ENCODE results near the gene NDUFAF8.
A peak's percentile ranks its signal among the peaks of the same experiment; 100 is the strongest.

Gene NDUFAF8

GRCh38 chr17:81200695-81201580 lies 38.2 kb upstream of the NDUFAF8 start:
- DNase-seq (ENCODE audit: low spot score) = peak; percentile 66

GRCh38 chr17:81202318-81202717 lies 36.8 kb upstream of the NDUFAF8 start:
- no peak for DNase-seq (ENCODE audit: low spot score)

GRCh38 chr17:81203136-81203535 lies 36.0 kb upstream of the NDUFAF8 start:
- no peak for DNase-seq (ENCODE audit: low spot score)

GRCh38 chr17:81204578-81204977 lies 34.5 kb upstream of the NDUFAF8 start:
- no peak for DNase-seq (ENCODE audit: low spot score)

GRCh38 chr17:81206166-81206565 lies 33.0 kb upstream of the NDUFAF8 start:
- no peak for DNase-seq (ENCODE audit: low spot score)

- no peak for DNase-seq (ENCODE audit: low spot score)
Measured at GRCh38 chr17:81206657-81207056, 32.5 kb upstream of the NDUFAF8 start.

- no peak for DNase-seq (ENCODE audit: low spot score)
Measured at GRCh38 chr17:81207610-81208581, 31.2 kb upstream of the NDUFAF8 start.

DNA sequence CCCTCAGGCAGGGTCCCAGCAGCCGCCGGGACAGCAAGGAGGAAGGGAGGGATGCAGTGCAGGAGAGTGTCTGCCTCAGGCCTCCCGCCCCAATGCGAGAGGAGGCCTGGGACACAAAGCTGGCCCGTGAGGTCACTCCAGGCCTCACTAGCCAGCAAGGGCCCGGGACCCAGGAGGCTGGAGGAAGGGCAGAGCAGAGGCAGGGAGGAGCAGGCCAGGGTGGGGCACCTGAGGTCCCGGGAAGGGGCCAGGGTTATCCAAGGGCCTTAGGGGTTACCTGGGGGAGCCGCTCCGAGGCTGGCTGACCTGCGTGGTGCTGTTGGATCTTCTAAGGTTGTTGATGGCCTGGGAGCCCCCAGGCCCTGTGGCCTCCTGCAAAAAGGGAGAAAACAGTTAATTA lies 30.5 kb upstream of the NDUFAF8 start:
- no peak for DNase-seq (ENCODE audit: low spot score)

- no peak for DNase-seq (ENCODE audit: low spot score)
Measured at GRCh38 chr17:81209141-81209540, 30.0 kb upstream of the NDUFAF8 start.

- no peak for DNase-seq (ENCODE audit: low spot score)
Measured at GRCh38 chr17:81210466-81210865, 28.7 kb upstream of the NDUFAF8 start.

DNA sequence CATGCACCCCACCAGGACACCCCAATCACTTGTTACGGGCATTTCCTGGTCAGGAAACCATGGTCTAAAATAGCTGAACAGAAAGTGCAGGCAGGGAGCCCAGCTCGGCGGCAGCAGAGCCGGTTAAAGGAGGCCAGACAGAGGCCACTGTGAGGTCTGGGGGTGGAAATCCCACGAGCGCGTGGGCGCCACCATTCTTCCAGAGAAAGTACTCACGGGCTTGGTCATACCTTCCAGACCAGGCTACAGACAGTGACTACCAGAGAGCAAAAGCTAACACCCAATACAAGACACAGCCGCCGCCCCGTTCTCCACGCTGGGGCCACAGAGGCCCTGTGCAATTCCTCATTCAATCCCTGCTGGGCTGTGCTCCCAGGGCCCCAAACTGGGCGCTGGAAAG lies 28.2 kb upstream of the NDUFAF8 start:
- no peak for DNase-seq (ENCODE audit: low spot score)

DNA sequence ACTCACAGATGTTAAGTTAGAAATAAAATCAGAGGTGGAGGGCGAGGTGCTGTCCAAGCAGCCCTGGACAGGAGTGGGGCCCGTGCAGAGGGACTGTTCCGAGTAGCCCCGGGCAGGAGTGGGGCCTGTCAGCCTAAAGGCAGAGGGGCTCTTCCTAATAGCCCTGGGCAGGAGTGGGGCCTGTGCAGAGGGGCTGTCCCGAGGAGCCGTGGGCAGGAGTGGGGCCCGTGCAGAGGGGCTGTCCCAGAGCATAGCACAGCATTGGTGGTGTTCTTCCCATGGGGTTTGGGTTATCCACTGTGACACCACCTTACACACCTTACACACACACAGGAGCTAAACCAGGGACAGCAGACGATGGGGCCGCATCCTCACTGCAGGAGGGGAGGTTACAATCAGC lies 26.8 kb upstream of the NDUFAF8 start:
- no peak for DNase-seq (ENCODE audit: low spot score)

- DNase-seq (ENCODE audit: low spot score) = no peak
Measured at GRCh38 chr17:81213978-81214377, 25.1 kb upstream of the NDUFAF8 start.

GRCh38 chr17:81217491-81217890 lies 21.6 kb upstream of the NDUFAF8 start:
- no peak for DNase-seq (ENCODE audit: low spot score)

GRCh38 chr17:81218459-81218858 lies 20.7 kb upstream of the NDUFAF8 start:
- DNase-seq (ENCODE audit: low spot score) = peak; percentile 25

- no peak for DNase-seq (ENCODE audit: low spot score)
Measured at GRCh38 chr17:81218991-81219390, 20.1 kb upstream of the NDUFAF8 start.

GRCh38 chr17:81219476-81220180 lies 19.5 kb upstream of the NDUFAF8 start:
- no peak for DNase-seq (ENCODE audit: low spot score)

DNA sequence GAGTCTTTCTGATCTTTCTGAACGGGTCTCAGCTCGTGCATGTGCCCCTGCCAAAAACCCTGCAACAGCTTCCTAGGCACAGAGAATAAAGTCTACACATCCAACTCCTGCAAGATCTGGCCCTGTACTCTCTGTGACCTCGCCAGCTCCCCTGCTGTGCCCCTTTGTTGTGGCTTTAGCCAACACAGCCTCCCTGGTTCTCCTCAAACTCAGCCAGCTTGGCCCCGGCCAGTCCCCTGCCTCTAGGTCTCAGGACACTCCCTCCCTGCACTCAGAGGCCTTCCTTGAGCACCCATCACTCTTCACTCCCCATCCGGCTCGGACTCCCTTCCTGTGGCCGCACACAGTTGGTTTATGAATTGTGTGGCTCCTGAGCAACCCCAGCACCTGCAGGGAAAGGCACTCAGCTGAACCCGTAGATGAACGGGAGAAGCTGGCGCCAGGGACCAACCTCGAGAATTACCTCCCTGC lies 17.7 kb upstream of the NDUFAF8 start:
- DNase-seq (ENCODE audit: low spot score) = peak; percentile 22

GRCh38 chr17:81221842-81222619 lies 17.1 kb upstream of the NDUFAF8 start:
- no peak for DNase-seq (ENCODE audit: low spot score)

DNA sequence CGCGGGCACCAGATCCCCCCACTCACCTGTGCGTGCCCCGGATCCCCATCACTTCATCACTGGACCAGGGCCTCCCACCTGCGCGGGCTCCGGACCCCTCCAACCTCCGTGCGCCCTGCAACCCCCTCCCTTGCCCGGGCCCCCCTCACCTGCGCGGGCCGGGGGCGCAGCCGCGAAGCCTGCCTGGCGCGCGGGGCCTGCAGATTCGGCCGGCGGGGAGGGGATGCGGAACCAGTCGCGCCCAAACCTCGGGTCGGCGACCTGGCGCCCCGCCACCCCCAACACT lies 16.6 kb upstream of the NDUFAF8 start:
- no peak for DNase-seq (ENCODE audit: low spot score)
